HepG2 (cell line): ENCODE results near the gene FANCF. TPM values are rescaled to one million over a fixed set of nuclear protein-coding genes. Genes with fewer than 3 reads are reported as not detected.
A peak's percentile ranks its signal among the peaks of the same experiment; 100 is the strongest.

Source experiments
- ARNT2 ChIP-seq: sonication (generic); formaldehyde crosslinking; IDR thresholded peaks from 2 replicates; pipeline ENCODE4 v1.8.0; 2022; ENCODE audit warnings: mild to moderate bottlenecking, low read depth, missing genetic modification reagents, moderate library complexity
- CC2D1A ChIP-seq: sonication (generic); formaldehyde crosslinking; IDR thresholded peaks from 2 replicates; pipeline ENCODE4 v1.8.1; 2023; ENCODE audit warnings: mild to moderate bottlenecking, missing genetic modification reagents
- ELF4 ChIP-seq: sonication (generic); formaldehyde crosslinking; IDR thresholded peaks from 2 replicates; pipeline ENCODE4 v1.5.0; 2020; ENCODE audit warnings: missing genetic modification reagents, mild to moderate bottlenecking, moderate library complexity, borderline replicate concordance
- FLYWCH1 ChIP-seq: sonication (generic); formaldehyde crosslinking; IDR thresholded peaks from 2 replicates; pipeline ENCODE4 v1.8.1; 2023; ENCODE audit warnings: mild to moderate bottlenecking, missing genetic modification reagents
- FOSL1 ChIP-seq: sonication (generic); formaldehyde crosslinking; IDR thresholded peaks from 2 replicates; pipeline ENCODE4 v1.9.0; 2021; ENCODE audit warnings: missing genetic modification reagents, borderline replicate concordance
- GTF3A ChIP-seq: sonication (generic); formaldehyde crosslinking; conservative IDR thresholded peaks from 2 replicates; pipeline ENCODE4 v1.4.0; 2020; ENCODE audit warnings: mild to moderate bottlenecking, missing genetic modification reagents
- HMG20A ChIP-seq: IDR thresholded peaks from 2 replicates; pipeline ENCODE4 v1.6.1; 2016; ENCODE audit warnings: borderline replicate concordance
- HNRNPUL1 ChIP-seq: fragments of 200-400 bp; formaldehyde crosslinking; IDR thresholded peaks from 2 replicates; pipeline ENCODE4 v1.6.1; 2017; ENCODE audit warnings: low read depth, mild to moderate bottlenecking, low read length, moderate library complexity
- KDM1A ChIP-seq: IDR thresholded peaks from 2 replicates; pipeline ENCODE4 v1.6.1; 2016; ENCODE audit warnings: missing compliant biosample characterization
- KLF15 ChIP-seq: sonication (generic); formaldehyde crosslinking; IDR thresholded peaks from 2 replicates; pipeline ENCODE4 v1.8.1; 2023; ENCODE audit warnings: borderline replicate concordance, mild to moderate bottlenecking, inconsistent platforms, missing genetic modification reagents, mixed read lengths
- KMT2A ChIP-seq: sonication (generic); formaldehyde crosslinking; IDR thresholded peaks from 2 replicates; pipeline ENCODE4 v1.4.0; 2020; ENCODE audit warnings: missing genetic modification reagents
- MED8 ChIP-seq: sonication (generic); formaldehyde crosslinking; IDR thresholded peaks from 2 replicates; pipeline ENCODE4 v1.8.1; 2023; ENCODE audit warnings: mild to moderate bottlenecking, missing genetic modification reagents; ENCODE audit not compliant: insufficient replicate concordance
- MTF2 ChIP-seq: sonication (generic); formaldehyde crosslinking; IDR thresholded peaks from 2 replicates; pipeline ENCODE4 v1.5.0; 2020; ENCODE audit warnings: missing genetic modification reagents, borderline replicate concordance
- MYNN ChIP-seq: sonication (generic); formaldehyde crosslinking; IDR thresholded peaks from 2 replicates; pipeline ENCODE4 v1.4.0; 2020; ENCODE audit warnings: mild to moderate bottlenecking, low read depth, missing genetic modification reagents
- NFIC ChIP-seq: IDR thresholded peaks from 2 replicates; pipeline ENCODE4 v1.6.1; 2012; ENCODE audit warnings: mild to moderate bottlenecking, low read length, inconsistent platforms
- RBAK ChIP-seq: sonication (generic); formaldehyde crosslinking; IDR thresholded peaks from 2 replicates; pipeline ENCODE4 v1.5.1; 2020; ENCODE audit warnings: mild to moderate bottlenecking, missing genetic modification reagents
- ZFP1 ChIP-seq: IDR thresholded peaks from 2 replicates; pipeline ENCODE4 v1.6.1; 2016
- ZFP62 ChIP-seq: sonication (generic); formaldehyde crosslinking; IDR thresholded peaks from 2 replicates; pipeline ENCODE4 v1.4.0; 2020; ENCODE audit warnings: missing genetic modification reagents
- ZFYVE20 ChIP-seq: sonication (generic); formaldehyde crosslinking; IDR thresholded peaks from 2 replicates; pipeline ENCODE4 v1.8.0; 2023; ENCODE audit warnings: low read depth, mild to moderate bottlenecking, moderate library complexity, missing genetic modification reagents, borderline replicate concordance
- ZNF33B ChIP-seq: sonication (generic); formaldehyde crosslinking; IDR thresholded peaks from 2 replicates; pipeline ENCODE4 v1.5.1; 2020; ENCODE audit warnings: mild to moderate bottlenecking, missing genetic modification reagents
- ZNF546 ChIP-seq: sonication (generic); formaldehyde crosslinking; conservative IDR thresholded peaks from 2 replicates; pipeline ENCODE4 v1.8.1; 2023; ENCODE audit warnings: mild to moderate bottlenecking, missing genetic modification reagents
- ZNF598 ChIP-seq: sonication (generic); formaldehyde crosslinking; IDR thresholded peaks from 2 replicates; pipeline ENCODE4 v1.5.1; 2020; ENCODE audit warnings: mild to moderate bottlenecking, missing genetic modification reagents, borderline replicate concordance
- ZNF766 ChIP-seq: sonication (generic); formaldehyde crosslinking; IDR thresholded peaks from 2 replicates; pipeline ENCODE4 v1.5.0; 2020; ENCODE audit warnings: missing genetic modification reagents, borderline replicate concordance
- ZNF790 ChIP-seq: sonication (generic); formaldehyde crosslinking; IDR thresholded peaks from 2 replicates; pipeline ENCODE4 v1.8.0; 2022; ENCODE audit warnings: missing genetic modification reagents, mild to moderate bottlenecking, borderline replicate concordance
- ZNF850 ChIP-seq: sonication (generic); formaldehyde crosslinking; conservative IDR thresholded peaks from 2 replicates; pipeline ENCODE4 v1.9.0; 2021; ENCODE audit warnings: mild to moderate bottlenecking, missing genetic modification reagents
- polyA plus RNA-seq, 8 experiments: library from polyadenylated mRNA; depleted of rRNA in 3 of 8; stranded (reverse) in 7 of 8; unstranded in 1 of 8; fragments of >200 nt; fragmentation: Illumina TruSeq in 4 of 8; extraction: Trizol in 4 of 8; gene quantifications; 2 replicates each; pipeline versions ENCODE4 v1.2.1 to v1.2.3, GENCODE V29; 2011 to 2016; ENCODE audit warnings: low read depth in 4 of 8, missing spikeins in 1 of 8, mixed read lengths in 1 of 8; ENCODE audit not compliant: insufficient read depth in 1 of 8
- total RNA-seq, 5 experiments: library from RNA; depleted of rRNA; stranded (reverse); fragments of >200 nt; fragmentation: Illumina TruSeq; extraction: Trizol; gene quantifications; 2 replicates each; pipeline ENCODE4 v1.2.3, GENCODE V29; 2016; ENCODE audit warnings: low read depth in 1 of 5
- TF ChIP-seq, protein P1 (sequence below): sonication (generic); formaldehyde crosslinking; IDR thresholded peaks from 2 replicates; pipeline ENCODE4 v1.4.0; 2020; ENCODE audit warnings: missing genetic modification reagents, low read depth, mild to moderate bottlenecking, borderline replicate concordance
- TF ChIP-seq, protein P2 (sequence below): sonication (generic); formaldehyde crosslinking; IDR thresholded peaks from 2 replicates; pipeline ENCODE4 v1.4.0; 2020; ENCODE audit warnings: missing genetic modification reagents, mild to moderate bottlenecking, borderline replicate concordance

The FANCF gene
- total and polyA plus RNA-seq, 2 of the 13 experiments (the other 11 are each of a cell fraction or from before 2014, with no cell fraction given): 2.5 to 9.7 TPM

DNA sequence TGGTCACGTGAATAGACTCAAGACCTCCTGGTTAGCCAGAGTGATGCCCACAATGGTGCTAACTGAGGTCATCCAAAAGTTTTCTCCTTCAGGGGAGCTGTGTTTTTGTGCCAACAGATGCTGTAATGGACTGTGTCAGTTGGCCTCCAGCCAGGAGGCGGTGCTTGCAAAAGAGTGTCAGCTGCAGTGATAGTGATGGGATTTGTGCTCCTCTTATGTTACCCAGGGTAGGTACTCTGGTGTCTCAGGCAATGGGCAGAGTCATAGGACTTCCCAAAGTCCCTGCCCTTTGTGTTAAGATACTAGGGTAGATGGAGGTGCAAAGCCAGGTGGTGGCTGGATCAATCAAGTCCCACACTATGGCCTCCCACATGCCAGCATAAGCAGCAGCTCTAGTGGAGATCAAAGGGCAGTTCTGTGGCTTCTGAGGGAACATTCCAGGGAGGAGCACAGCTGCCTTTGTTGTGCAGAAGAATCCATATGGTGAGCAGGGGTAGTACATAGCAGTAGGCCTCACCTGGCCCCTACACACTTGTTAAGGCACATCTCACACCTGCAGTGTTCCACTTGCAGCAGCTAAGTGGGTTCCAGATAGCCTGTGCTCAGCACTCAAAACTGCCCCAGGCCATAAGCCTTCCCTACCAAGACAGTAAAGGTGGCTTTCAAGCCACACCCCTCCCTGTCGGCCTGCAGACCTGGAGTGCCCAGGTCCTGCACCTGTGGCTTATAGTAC, 9.4 kb upstream of the FANCF start (continued):
- TF ChIP-seq KMT2A (CRISPR knock-in tag) (peak; percentile 20; the same call in 1 of the 2 replicates), GTF3A (CRISPR knock-in tag) (0 out of 2 replicates have a peak, but pooled peaks have one; percentile 65), ZNF33B (CRISPR knock-in tag) (no peak), HNRNPUL1 (no peak), ZNF598 (CRISPR knock-in tag) (no peak), ELF4 (CRISPR knock-in tag) (no peak), CC2D1A (CRISPR knock-in tag) (0 out of 2 replicates have a peak, but pooled peaks have one; percentile 48), MYNN (CRISPR knock-in tag) (no peak), ZFYVE20 (no peak), FLYWCH1 (no peak), NFIC (0 out of 2 replicates have a peak, but pooled peaks have one; percentile 56), ARNT2 (CRISPR knock-in tag) (0 out of 2 replicates have a peak, but pooled peaks have one; percentile 54), HMG20A (CRISPR knock-in tag) (peak; percentile 73; the same call in 1 of the 2 replicates), ZNF850 (CRISPR knock-in tag) (no peak), ZNF546 (no peak), MED8 (CRISPR knock-in tag) (no peak), ZNF790 (CRISPR knock-in tag) (no peak), KLF15 (CRISPR knock-in tag) (no peak), ZNF766 (CRISPR knock-in tag) (0 out of 2 replicates have a peak, but pooled peaks have one; percentile 24), MTF2 (no peak), KDM1A (peak; percentile 63; the same call in 1 of the 2 replicates), ZFP1 (CRISPR knock-in tag) (no peak), ZFP62 (CRISPR knock-in tag) (no peak), FOSL1 (CRISPR knock-in tag) (no peak), RBAK (no peak)
- TF ChIP-seq, protein P1, sequence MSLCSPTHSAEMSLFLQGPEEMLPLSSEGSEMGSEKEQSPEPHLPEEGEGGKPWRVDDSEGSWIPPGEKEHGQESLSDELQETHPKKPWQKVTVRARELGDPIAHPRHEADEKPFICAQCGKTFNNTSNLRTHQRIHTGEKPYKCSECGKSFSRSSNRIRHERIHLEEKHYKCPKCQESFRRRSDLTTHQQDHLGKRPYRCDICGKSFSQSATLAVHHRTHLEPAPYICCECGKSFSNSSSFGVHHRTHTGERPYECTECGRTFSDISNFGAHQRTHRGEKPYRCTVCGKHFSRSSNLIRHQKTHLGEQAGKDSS (CRISPR knock-in tag): peak; percentile 27; the same call in 1 of the 2 replicates
- TF ChIP-seq, protein P2, sequence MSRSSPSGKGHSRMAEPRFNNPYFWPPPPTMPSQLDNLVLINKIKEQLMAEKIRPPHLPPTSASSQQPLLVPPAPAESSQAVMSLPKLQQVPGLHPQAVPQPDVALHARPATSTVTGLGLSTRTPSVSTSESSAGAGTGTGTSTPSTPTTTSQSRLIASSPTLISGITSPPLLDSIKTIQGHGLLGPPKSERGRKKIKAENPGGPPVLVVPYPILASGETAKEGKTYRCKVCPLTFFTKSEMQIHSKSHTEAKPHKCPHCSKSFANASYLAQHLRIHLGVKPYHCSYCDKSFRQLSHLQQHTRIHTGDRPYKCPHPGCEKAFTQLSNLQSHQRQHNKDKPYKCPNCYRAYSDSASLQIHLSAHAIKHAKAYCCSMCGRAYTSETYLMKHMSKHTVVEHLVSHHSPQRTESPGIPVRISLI (CRISPR knock-in tag): no peak
